ENCODE data around the gene ACIN1. TPM values are rescaled to one million over a fixed set of nuclear protein-coding genes. Genes with fewer than 3 reads are reported as not detected.
A peak's percentile ranks its signal among the peaks of the same experiment; 100 is the strongest.

The ACIN1 gene
- total RNA-seq, 2 donors from 2014 or later, result 314 to 367 TPM

DNA sequence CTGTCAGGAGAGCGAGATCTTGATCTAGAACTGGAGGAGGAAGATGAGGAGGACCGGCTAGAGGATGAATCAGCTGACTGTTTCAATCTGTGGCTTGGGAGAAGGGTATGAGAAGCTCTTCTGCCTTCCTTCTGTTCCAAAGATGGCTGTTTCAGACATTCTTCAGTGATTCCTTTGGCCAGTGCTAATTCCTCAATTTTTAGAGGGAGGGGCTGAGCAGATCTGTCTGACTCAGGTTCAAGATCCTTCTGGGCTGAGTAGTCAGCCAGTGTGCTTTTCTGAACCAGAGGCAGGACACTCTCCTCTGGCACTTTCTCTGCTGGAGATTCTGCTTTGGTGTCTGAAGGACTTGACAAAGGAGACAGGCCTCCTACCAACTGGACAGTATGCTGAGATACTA, 15.2 kb downstream of the ACIN1 start:
- H3K27ac Mint-ChIP-seq, result no peak overlapping the region
- no peak overlapping the region for H3K27ac ChIP-seq (ENCODE audit: low read depth, low read length)
- peaks cover 69% of the 10 kb centered on the region for H3K36me3 Mint-ChIP-seq (ENCODE audit: low read depth)

GRCh38 chr14:23078692-23079116, 16.2 kb downstream of the ACIN1 start:
- no peak overlapping the region for H3K27ac ChIP-seq (ENCODE audit: low read depth, low read length)
- no peaks in the 10 kb centered on the region for H3K27me3 ChIP-seq (ENCODE audit: control insufficient read depth, insufficient read depth, low read length, poor library complexity, severe bottlenecking)
- 90% methylated on average over 2 of the region's 2 CpGs; no CpG with 5 or more reads in 1 of the 2 experiments for WGBS, 2 experiments (ENCODE audit: insufficient coverage in 1 of 2, insufficient read length in 1 of 2)
- Mint-ChIP-seq H3K4me1 (peaks cover 17% of the 10 kb centered on the region), H3K27me3 (ENCODE audit: insufficient read depth) (no peaks in the 10 kb centered on the region), H3K4me3 (no peak overlapping the region), H3K9me3 (no peaks in the 10 kb centered on the region), H3K27ac (no peak overlapping the region), H3K36me3 (ENCODE audit: low read depth) (peaks cover 73% of the 10 kb centered on the region)
- H3K4me3 ChIP-seq (ENCODE audit: low read length), result no peak overlapping the region
- TF ChIP-seq, protein P1, sequence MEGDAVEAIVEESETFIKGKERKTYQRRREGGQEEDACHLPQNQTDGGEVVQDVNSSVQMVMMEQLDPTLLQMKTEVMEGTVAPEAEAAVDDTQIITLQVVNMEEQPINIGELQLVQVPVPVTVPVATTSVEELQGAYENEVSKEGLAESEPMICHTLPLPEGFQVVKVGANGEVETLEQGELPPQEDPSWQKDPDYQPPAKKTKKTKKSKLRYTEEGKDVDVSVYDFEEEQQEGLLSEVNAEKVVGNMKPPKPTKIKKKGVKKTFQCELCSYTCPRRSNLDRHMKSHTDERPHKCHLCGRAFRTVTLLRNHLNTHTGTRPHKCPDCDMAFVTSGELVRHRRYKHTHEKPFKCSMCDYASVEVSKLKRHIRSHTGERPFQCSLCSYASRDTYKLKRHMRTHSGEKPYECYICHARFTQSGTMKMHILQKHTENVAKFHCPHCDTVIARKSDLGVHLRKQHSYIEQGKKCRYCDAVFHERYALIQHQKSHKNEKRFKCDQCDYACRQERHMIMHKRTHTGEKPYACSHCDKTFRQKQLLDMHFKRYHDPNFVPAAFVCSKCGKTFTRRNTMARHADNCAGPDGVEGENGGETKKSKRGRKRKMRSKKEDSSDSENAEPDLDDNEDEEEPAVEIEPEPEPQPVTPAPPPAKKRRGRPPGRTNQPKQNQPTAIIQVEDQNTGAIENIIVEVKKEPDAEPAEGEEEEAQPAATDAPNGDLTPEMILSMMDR (conservative IDR thresholded peaks at IDR 0.05), result no peak
- H3K4me1 ChIP-seq (ENCODE audit: control insufficient read depth, insufficient read depth, low read length), result peaks cover 9% of the 10 kb centered on the region
- no peak for DNase-seq
- H3K36me3 ChIP-seq (ENCODE audit: control insufficient read depth, insufficient read depth, low read length), result peaks cover 96% of the 10 kb centered on the region
- H3K9me3 ChIP-seq (ENCODE audit: control insufficient read depth, low read length), result no peaks in the 10 kb centered on the region
- no peak overlapping the region for H3K9ac ChIP-seq (ENCODE audit: extremely low read depth, low read length, poor library complexity, severe bottlenecking)

More for the DNA sequence above, 15.2 kb downstream of the ACIN1 start:
- Mint-ChIP-seq H3K4me1 (peaks cover 15% of the 10 kb centered on the region), H3K27me3 (ENCODE audit: insufficient read depth) (no peaks in the 10 kb centered on the region), H3K4me3 (no peak overlapping the region), H3K9me3 (no peaks in the 10 kb centered on the region)
- Histone ChIP-seq H3K4me1 (ENCODE audit: control insufficient read depth, insufficient read depth, low read length) (peaks cover 9% of the 10 kb centered on the region), H3K4me3 (ENCODE audit: low read length) (no peak overlapping the region), H3K9ac (ENCODE audit: extremely low read depth, low read length, poor library complexity, severe bottlenecking) (no peak overlapping the region), H3K27me3 (ENCODE audit: control insufficient read depth, insufficient read depth, low read length, poor library complexity, severe bottlenecking) (no peaks in the 10 kb centered on the region), H3K9me3 (ENCODE audit: control insufficient read depth, low read length) (no peaks in the 10 kb centered on the region), H3K36me3 (ENCODE audit: control insufficient read depth, insufficient read depth, low read length) (peaks cover 96% of the 10 kb centered on the region)
- TF ChIP-seq, protein P1 (conservative IDR thresholded peaks at IDR 0.05), result no peak
- 96 to 100% methylated on average over 1 to 2 of the region's 2 CpGs for WGBS, 2 experiments (ENCODE audit: insufficient coverage in 1 of 2, insufficient read length in 1 of 2)
- no peak for DNase-seq

DNA sequence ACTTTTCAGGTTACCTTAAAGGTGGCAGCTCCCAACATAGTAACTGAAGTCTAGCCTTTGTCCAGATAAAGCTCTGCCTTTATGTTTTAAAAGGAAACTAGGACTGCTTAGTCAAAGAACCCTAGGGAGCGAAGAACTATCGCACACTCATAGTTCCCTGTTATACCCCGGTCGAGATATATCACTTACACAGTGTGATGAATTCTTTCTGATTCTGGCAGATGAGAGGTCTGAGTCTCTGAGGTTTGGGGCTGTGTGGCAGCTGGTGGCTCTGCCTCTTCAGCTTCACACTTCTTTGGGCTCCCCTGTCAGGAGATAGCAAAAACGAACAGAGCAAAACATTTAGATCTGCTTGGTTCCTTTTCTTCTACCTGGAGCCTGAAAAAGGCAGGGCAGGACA, 17.0 kb downstream of the ACIN1 start:
- H3K36me3 ChIP-seq (ENCODE audit: control insufficient read depth, insufficient read depth, low read length), result peaks cover 98% of the 10 kb centered on the region
- peaks cover 9% of the 10 kb centered on the region for H3K4me1 ChIP-seq (ENCODE audit: control insufficient read depth, insufficient read depth, low read length)
- DNase-seq, result no peak
- H3K27me3 ChIP-seq (ENCODE audit: control insufficient read depth, insufficient read depth, low read length, poor library complexity, severe bottlenecking), result no peaks in the 10 kb centered on the region
- peaks cover 73% of the 10 kb centered on the region for H3K36me3 Mint-ChIP-seq (ENCODE audit: low read depth)
- 93 to 100% methylated on average over 1 to 5 of the region's 5 CpGs for WGBS, 2 experiments (ENCODE audit: insufficient coverage in 1 of 2, insufficient read length in 1 of 2)
- no peaks in the 10 kb centered on the region for H3K9me3 Mint-ChIP-seq
- H3K4me3 Mint-ChIP-seq, result no peak overlapping the region
- no peaks in the 10 kb centered on the region for H3K9me3 ChIP-seq (ENCODE audit: control insufficient read depth, low read length)
- H3K4me1 Mint-ChIP-seq, result peaks cover 19% of the 10 kb centered on the region
- H3K27me3 Mint-ChIP-seq (ENCODE audit: insufficient read depth), result no peaks in the 10 kb centered on the region
- no peak overlapping the region for H3K27ac ChIP-seq (ENCODE audit: low read depth, low read length)
- no peak overlapping the region for H3K4me3 ChIP-seq (ENCODE audit: low read length)
- no peak overlapping the region for H3K9ac ChIP-seq (ENCODE audit: extremely low read depth, low read length, poor library complexity, severe bottlenecking)
- H3K27ac Mint-ChIP-seq, result peak overlapping the region; percentile 63
- TF ChIP-seq, protein P1 (conservative IDR thresholded peaks at IDR 0.05), result no peak

Data from endodermal cell (in vitro differentiated cells).